Activated effector memory CD4-positive, alpha-beta T cell treated with Interleukin-2 at 50 U/mL for 16 hours (primary cell): Measurements from ENCODE around the gene CCDC9B.

Experiments
- DNase-seq: peaks from one replicate; pipeline ENCODE4 v3.0.0-alpha.2; 2020

The CCDC9B gene

GRCh38 chr15:40306908-40307307 lies 33.8 kb downstream of the CCDC9B start:
- no peak for DNase-seq

GRCh38 chr15:40306371-40306770 lies 34.4 kb downstream of the CCDC9B start:
- DNase-seq = no peak

- DNase-seq = no peak
Measured at GRCh38 chr15:40305281-40305680, 35.5 kb downstream of the CCDC9B start.

- no peak for DNase-seq
Measured at GRCh38 chr15:40303576-40303975, 37.2 kb downstream of the CCDC9B start.

GRCh38 chr15:40302981-40303380 lies 37.8 kb downstream of the CCDC9B start:
- DNase-seq = no peak

- no peak for DNase-seq
Measured at GRCh38 chr15:40302288-40302886, 38.4 kb downstream of the CCDC9B start.

DNA sequence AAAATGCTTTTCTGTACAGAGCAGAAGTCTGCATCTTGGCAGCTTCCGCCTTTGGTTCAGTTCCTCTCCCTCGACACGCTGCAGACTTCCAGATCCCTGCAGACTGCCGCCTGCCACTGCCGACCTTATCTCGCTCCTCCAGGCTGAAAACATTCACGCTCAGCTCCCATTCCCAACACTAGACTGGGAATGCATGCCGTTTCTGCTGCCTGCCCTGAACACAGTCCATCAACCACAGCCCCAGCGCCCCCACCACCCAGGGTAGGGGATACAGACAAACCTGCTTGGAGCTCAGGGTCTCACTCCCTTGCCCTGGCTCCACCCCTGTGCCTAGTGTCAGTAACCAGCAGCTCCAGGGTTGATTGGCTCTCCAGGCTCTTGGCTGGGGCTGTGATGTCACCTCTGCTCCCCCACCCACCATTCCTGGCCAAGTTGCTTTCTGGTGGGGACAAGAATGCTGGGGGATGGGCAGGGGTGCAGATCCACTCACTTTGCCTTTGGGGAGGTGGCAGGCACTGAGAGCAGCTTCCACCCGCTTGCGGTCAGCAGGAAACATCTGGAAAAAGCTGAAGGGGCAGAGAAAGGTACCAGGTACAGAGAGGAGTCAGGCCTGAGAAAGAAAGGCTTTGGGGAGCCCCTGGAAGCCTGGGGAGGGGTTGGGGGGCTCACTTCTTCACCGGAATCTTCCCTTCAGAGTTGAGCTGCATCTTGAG lies 39.1 kb downstream of the CCDC9B start:
- DNase-seq = no peak

- no peak for DNase-seq
Measured at GRCh38 chr15:40300771-40301170, 40.0 kb downstream of the CCDC9B start.

GRCh38 chr15:40300367-40300766 lies 40.4 kb downstream of the CCDC9B start:
- no peak for DNase-seq

DNA sequence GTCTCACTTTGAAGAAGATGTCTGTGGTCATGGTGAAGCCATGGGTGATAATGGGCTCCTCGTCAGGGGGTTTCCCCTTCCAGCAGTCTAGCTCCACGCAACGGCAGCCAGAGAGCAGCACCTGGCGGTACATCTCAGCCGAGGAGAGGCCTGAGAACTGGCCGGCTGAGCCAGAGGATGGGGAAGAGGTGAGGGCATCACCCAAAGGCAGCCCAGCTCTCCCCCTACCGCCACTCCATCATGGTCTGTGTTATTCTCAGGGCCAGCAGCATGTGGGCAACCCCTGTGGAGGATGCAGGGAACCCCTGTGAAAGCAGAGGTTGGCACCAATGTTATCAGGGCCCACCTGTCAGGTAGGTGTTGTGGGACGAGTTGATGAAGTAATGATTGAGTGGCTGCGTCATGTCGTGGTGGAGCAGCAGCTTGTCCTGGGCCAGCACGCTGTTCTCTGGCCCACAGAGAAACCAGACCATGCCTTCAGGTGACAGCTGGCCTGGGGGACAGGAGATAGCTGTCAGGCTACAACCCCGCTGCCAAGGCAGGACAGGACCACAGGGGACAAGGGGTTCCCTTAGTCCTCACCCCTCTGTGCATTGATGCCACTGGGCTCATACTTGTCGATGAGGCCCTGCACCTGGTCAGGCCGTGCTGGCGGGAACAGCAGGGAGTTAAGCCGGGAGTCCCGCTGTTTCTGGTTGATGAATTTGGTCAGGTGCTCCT lies 42.4 kb downstream of the CCDC9B start:
- DNase-seq = no peak

- DNase-seq = no peak
Measured at GRCh38 chr15:40297356-40297755, 43.4 kb downstream of the CCDC9B start.

GRCh38 chr15:40296561-40297230 lies 44.0 kb downstream of the CCDC9B start:
- DNase-seq = no peak

DNA sequence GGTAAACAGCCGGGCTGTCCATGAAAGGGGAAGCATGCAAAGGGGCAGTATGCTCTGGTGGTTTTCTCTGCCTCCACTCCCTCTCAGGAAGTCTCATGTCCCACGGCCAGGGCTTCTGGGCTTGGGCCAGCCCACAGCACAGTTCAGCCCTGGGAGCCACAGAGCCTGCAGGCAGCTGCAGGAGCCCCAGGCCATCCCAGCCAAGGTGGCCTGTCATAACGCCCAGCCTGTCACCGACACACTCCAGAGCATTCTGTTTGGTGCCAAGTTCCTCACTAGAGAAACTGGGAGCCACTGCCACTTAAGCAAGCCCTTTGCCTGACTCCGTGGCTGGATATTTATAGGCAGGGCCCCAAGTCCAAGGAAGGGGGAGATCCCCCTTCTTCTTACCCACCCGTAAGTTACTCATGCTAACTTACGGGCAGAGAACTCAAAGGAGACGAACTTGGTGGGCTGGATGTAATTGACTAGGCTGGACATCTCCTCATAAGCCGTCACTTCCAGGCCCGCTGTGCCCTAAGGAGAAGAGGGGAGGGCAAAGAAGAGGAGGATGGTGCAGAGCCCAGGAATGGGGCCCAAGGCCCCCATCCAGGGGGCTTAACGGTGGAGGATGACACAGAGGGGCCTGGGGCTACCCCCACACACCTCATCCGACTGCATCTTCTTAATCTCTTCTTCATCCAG lies 44.7 kb downstream of the CCDC9B start:
- no peak for DNase-seq

GRCh38 chr15:40295297-40295696 lies 45.4 kb downstream of the CCDC9B start:
- DNase-seq = no peak

DNA sequence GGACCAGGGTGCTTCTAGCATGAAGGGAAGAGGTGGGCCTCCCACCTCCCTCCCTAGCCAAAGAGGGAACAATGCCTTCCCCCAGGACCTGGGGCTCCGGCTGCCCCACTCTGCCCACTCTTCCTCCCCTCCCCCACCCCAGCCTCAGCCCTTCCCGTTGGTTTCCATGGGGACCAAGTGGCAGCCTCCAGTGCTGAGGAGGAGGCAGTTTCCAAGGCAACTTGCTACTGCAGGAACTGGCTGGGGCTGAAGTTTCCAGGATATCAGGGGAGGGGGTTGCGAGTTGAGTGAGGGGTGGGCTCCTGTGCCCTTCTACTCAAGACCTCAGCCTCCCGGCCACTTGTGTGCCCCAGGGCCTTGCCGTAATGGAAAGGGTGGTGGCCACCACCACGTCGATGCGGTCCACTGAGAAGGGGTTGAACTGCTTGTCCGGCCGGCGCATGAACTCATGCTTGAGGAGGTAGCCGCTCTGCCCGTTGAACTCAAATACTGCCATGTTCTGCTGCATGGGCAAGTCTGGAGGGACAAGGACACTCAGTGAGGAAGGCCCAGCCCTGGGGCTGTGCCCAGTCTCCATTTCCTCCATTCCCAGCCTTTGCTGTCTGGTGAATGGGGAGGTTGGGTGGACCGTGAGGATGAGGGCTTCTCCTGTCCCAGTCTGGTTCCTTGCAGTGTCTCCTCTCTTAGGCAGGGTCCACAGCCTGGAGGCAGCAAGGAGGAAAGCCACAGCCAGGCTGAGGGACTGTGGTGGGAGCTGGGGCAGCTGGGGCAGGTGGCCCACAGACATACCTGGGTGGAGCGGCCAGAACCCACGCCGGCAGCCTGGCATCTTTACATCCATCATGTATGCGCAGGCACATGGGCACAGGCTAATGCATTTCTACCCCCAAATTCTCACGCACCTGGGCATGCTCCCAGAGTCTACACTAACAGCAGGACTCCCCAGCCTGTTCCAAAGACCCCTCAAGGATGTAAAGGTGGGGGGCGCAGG lies 46.5 kb downstream of the CCDC9B start:
- no peak for DNase-seq

- no peak for DNase-seq
Measured at GRCh38 chr15:40293006-40293405, 47.7 kb downstream of the CCDC9B start.

- no peak for DNase-seq
Measured at GRCh38 chr15:40292246-40292645, 48.5 kb downstream of the CCDC9B start.

DNA sequence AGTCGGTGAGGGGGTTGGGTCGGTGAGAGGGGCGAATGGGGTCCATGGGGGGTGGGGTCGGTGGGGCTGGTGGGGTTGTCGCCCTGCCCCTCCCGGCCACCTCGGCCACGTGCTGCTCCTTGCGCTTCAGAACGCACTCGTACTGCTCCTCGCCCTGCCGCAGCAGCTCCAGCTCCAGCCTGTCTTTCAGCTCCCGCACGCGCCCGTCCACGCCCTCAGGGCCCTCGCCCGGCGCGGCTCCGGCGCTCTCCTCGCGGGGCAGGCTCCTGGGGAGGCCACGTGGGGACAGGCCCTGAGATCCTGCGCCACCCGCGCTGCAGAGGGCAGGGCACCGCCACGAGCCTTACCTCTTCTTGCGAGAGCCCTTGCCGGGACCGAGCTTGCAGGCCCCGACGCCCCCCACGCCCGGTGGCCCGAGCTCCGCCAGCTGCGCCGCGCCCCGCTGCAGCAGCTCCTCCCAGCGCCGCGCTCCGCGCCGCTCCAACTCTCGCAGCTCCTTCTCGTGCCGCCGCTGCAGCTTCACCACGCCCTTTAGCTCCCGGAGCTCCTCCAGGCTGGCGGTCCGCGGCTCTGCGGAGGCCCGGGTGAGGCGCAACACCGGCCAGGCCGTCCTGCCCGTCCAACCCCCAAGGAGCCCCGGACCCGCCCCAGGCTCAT lies 49.7 kb downstream of the CCDC9B start:
- no peak for DNase-seq

DNA sequence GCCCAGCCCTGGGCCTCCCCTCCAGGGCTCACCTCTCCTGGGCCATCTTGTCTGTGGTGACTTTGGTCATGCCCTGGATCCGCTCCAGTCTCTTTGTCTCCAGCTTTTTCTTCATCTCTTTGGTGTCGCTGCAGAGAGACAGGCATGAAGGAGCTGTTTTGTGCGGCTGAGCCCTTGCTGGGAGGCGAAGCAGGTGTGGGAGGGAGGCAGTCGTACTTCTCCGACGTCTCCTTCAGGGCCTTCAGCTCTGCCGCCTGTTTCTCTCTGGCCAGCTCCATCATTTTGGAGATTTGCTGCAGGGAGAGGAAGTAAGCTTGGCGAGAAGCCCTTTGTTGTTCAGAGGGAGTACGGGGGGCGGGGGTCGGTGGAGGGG lies 50.2 kb downstream of the CCDC9B start:
- no peak for DNase-seq

DNA sequence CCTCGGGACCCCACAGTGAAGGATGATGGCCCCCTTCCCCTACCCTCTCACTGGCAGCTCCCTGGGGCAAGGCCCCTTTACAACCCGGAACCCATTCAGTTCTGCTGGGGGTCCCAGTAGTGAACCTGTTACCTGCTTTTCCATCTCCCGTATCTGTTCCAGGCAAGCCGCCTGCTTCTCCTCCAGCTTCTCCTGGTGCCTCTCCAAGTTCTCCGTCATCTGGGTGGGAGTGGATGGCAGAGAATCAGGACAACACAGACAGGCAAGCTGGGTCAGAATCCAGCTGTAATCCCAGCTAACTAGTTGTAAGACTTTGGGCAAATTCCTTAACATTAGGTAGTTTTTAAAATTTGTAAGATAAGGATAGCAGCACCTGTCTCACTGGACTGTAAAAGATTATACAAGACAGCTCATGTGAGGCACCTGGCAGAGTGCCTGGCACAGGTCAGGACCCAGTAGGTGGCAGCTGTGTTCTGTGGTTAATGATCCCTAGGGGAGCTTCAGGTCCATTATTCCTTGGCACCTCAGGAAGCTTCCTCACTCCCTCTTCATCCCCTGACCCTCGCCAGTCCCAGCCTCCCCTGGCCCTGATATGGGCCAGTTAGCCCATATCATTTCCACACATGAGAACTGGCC lies 51.5 kb downstream of the CCDC9B start:
- no peak for DNase-seq

DNA sequence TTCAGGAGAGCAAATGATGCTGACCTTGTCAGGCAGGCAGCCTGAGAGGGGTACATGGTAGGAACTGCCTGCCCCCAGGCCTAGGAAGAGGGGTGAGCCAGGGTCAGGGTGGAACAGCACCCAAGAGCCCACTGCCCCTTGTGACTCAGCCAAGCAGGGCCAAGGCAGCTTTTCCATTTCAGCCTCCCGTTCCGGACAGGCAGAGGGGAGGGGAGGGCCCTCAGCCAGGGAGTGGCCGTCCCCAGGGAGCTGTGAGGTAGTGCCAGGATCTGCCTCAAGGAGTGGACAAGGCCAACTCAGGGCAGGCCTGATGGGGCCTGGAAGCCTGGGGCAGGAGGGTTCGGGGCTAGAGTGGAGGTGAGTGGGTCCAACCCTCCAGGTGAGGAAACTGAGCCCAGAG lies 52.8 kb downstream of the CCDC9B start:
- no peak for DNase-seq
